Naive B cell (primary cell): Measurements from ENCODE around the gene HNRNPA1. TPM values are rescaled to one million over a fixed set of nuclear protein-coding genes. Genes with fewer than 3 reads are reported as not detected.
"Not testable (repeated sequence)": the region's sequence is repeated elsewhere in the genome, so short reads cannot be mapped to it uniquely, and the experiment has no call there.

ENCODE experiments used
- ATAC-seq, 2 donors: fragments of 150-1000 bp; cut with Tn5 transposase; 2 replicates each; pipeline ENCODE4 v1.10.0; 2021; ENCODE audit warnings: low read depth in 2 of 2, mild to moderate bottlenecking in 2 of 2, moderate library complexity in 2 of 2
- DNase-seq: peaks from one replicate; pipeline ENCODE4 v3.0.0; 2022
- H3K27ac Mint-ChIP-seq, 6 donors: one replicate each; pipeline ENCODE4 v1.8.0; 2020 to 2022; ENCODE audit warnings: mild to moderate bottlenecking in 6 of 6, mixed read lengths in 6 of 6, moderate library complexity in 5 of 6, inconsistent platforms in 2 of 6
- H3K27me3 Mint-ChIP-seq, 3 donors: one replicate each; pipeline ENCODE4 v1.8.0; 2021 to 2022; ENCODE audit warnings: mixed read lengths in 3 of 3, mild to moderate bottlenecking in 1 of 3
- H3K36me3 Mint-ChIP-seq, 2 donors: one replicate each; pipeline ENCODE4 v1.8.0; 2020 to 2022; ENCODE audit warnings: mixed read lengths in 2 of 2, inconsistent platforms in 1 of 2, mild to moderate bottlenecking in 1 of 2
- H3K4me1 Mint-ChIP-seq, 3 donors: one replicate each; pipeline ENCODE4 v1.8.0; 2020 to 2022; ENCODE audit warnings: mixed read lengths in 3 of 3, inconsistent platforms in 1 of 3, mild to moderate bottlenecking in 1 of 3, moderate library complexity in 1 of 3
- H3K4me3 Mint-ChIP-seq, 8 donors: one replicate each; pipeline ENCODE4 v1.8.0; 2020 to 2022; ENCODE audit warnings: mild to moderate bottlenecking in 8 of 8, mixed read lengths in 8 of 8, moderate library complexity in 8 of 8, inconsistent platforms in 2 of 8
- H3K9me3 Mint-ChIP-seq, 7 donors: one replicate each; pipeline ENCODE4 v1.8.0; 2020 to 2022; ENCODE audit warnings: mixed read lengths in 7 of 7, mild to moderate bottlenecking in 5 of 7, inconsistent platforms in 2 of 7, moderate library complexity in 1 of 7
- polyA plus RNA-seq, 6 donors: library from polyadenylated mRNA; unstranded; fragments of 300-500 nt; fragmentation: Illumina TruSeq; gene quantifications; one replicate each; pipeline ENCODE4 v1.2.3, GENCODE V29; 2021; ENCODE audit warnings: low read depth in 6 of 6

Gene HNRNPA1
- polyA plus RNA-seq, 6 donors from 2014 or later: 658 to 830 (median 791) TPM

DNA sequence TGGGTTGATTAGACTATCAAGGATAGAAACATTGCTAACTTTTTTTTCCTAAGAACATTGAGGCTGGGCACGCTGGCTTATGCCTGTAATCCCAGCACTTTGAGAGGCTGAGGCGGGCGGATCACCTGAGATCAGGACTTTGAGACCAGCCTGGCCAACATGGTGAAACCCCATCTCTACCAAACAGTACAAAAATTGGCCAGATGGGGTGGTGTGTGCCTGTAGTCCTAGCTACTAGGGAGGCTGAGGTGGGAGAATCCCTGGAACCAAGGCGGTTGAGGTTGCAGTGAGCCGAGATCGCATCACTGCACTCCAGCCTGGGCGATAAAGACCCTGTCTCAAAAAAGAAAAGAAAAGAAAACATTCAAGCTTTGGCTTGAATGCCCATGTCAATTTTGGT is 31.8 kb downstream of the HNRNPA1 start:
- not testable (repeated sequence) for H3K27ac Mint-ChIP-seq, H3K36me3 Mint-ChIP-seq, H3K9me3 Mint-ChIP-seq, H3K4me1 Mint-ChIP-seq, ATAC-seq, DNase-seq
- Mint-ChIP-seq H3K27me3 (peaks cover 0 to 12% (median 0%) of the 10 kb centered on the region in 3 donors), H3K4me3 (peak overlapping the region in 1 of 8 donors; percentile 25)

DNA sequence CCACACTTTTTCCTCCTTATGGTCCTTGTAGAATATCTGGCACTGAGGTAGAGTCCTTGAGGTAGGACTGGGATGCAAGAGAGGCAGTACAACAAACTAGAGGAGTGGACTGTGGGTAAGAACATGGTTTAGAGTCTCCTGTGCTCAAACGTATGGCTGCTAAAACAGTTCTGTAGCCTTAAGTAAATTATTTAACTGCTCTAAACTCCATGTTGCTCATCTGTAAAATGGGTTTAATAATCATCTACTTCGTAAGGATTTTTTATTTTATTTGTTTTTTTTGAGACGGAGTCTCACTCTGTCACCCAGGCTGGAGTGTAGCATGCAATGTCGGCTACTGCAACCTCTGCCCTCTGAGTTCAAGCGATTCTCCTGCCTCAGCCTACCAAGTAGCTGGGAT is 40.8 kb downstream of the HNRNPA1 start:
- no peaks in the 10 kb centered on the region for H3K9me3 Mint-ChIP-seq
- H3K36me3 Mint-ChIP-seq: no peaks in the 10 kb centered on the region
- no peak for ATAC-seq
- no peak for DNase-seq
- no peaks in the 10 kb centered on the region for H3K27me3 Mint-ChIP-seq
- peaks cover 12 to 23% (median 20%) of the 10 kb centered on the region in 3 donors for H3K4me1 Mint-ChIP-seq
- no peak overlapping the region for H3K27ac Mint-ChIP-seq
- no peak overlapping the region for H3K4me3 Mint-ChIP-seq

DNA sequence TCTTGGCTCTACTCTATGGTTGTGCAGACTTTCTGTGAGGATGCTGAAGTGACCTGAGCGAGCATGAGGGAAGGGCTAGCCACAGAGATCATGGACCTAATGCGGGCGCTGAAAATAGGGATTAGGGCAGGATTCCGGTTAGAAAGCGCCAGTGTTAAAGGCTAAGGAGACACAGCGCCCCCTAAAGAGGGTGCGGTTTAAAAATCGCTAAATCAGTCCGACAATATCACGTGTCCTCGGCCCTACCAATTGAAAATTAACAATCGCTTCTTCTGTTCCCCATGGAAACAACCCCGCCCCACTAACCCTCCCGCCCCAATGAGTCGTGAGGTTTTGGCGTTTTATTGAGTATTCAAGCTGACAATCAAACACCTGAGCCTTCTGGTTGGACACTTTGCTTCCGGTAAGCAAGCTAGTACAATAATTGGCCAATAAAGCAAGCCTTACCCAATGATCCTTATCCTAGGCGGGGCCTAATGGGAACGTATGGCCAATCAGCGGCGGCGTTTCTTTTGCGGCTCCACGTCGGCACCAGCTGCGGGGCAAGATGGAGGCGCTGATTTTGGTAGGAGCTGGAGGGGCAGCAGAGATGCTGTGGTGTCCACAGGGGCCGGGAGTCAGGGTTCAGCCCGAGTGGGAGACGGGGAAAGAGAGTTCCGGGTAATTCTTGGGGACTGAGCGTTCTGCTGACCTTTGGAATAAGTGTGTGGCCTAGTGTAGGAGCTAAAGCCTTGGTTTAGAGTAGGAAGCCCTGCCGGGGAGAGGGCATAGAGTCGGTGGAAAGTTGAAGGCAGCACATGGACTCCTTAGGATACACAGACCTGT is 44.3 kb downstream of the HNRNPA1 start, which contains the start of gene COPZ1:
Gene COPZ1, plus strand, starts transcription at position 515 of the 825 bp plus-strand sequence. Its CDS starts 33 bp downstream, at position 548.
- peak within 1 kb of the TSS; percentile 94 to 100 (median 98) for H3K4me3 Mint-ChIP-seq
- ATAC-seq (peak; percentile 94 to 96), DNase-seq (peak; percentile 93)
- no peaks in the 10 kb centered on the region for H3K36me3 Mint-ChIP-seq
- peaks cover 19 to 32% (median 24%) of the 10 kb centered on the region in 3 donors for H3K4me1 Mint-ChIP-seq
- peak within 1 kb of the TSS; percentile 97 to 99 (median 98) for H3K27ac Mint-ChIP-seq
- H3K27me3 Mint-ChIP-seq: no peaks in the 10 kb centered on the region
- no peaks in the 10 kb centered on the region for H3K9me3 Mint-ChIP-seq

DNA sequence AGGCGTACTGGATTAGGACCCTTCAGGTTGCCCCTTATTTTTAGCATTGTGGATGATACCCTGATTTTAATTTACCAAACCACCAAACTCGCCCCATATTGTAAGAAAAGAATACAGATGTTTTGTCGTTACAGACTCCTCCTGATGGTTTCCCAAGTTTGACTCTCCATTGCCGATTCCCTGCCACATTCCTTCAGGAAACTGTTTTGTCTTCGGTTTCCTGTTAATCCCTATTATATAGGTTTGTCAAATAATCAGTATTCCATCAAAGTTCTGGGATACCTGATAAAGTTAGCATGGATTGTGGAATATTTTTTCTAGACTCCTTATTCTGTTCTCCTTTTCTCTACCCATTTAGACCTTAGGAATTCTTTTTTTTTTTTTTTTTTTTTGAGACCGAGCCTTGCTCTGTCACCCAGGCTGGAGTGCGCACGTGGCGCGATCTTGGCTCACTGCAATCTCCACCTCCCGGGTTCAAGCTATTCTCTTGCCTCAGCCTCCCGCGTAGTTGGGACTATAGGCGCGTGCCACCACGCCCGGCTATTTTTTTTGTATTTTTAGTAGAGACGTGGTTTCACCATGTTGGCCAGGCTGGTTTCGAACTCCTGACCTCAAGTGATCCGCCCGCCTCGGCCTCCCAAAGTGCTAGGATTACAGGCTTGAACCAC is 45.0 kb downstream of the HNRNPA1 start:
- DNase-seq, H3K36me3 Mint-ChIP-seq, H3K9me3 Mint-ChIP-seq, H3K27me3 Mint-ChIP-seq, ATAC-seq: not testable (repeated sequence)
- peak overlapping the region; percentile 94 to 100 (median 98) for H3K4me3 Mint-ChIP-seq
- peak overlapping the region; percentile 97 to 99 (median 98) for H3K27ac Mint-ChIP-seq
- H3K4me1 Mint-ChIP-seq: peaks cover 26 to 38% (median 31%) of the 10 kb centered on the region in 3 donors

DNA sequence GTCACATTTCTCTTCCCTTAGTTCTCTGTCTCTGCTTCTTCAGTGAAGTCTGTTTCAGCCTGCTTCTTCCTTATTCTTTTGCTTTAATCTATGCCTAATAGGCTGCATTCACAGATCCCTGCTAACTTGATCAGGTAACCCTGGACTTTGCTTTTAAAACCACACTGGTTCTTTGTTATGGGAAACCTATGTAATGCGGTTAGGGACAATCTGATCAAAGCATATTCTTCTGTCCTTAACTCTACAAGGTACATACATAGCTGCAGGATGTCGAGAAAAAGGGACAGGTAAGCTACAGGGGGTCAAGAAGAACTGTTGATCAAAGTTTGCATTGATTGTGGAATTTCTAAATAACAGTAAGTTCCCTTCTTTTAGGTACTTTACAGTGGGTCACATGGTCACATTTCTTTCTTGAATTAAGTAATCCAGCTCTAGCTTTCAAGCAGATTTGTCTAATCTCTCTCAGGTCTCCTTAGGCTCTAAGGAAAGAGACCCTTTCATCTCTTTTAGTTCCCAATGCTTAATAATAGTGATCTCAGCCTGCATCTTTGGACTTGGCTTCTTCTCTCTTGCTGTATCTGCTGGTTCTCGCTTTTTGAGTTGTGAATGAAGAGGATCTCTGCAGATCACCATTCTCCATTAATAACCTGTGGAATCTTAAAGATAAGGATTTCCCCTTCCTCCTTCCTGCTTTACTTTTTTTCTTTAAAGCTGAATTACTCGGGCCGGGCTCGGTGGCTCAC is 48.2 kb downstream of the HNRNPA1 start:
- Mint-ChIP-seq H3K4me3 (peak overlapping the region in 1 of 8 donors; percentile 74), H3K27me3 (no peaks in the 10 kb centered on the region), H3K36me3 (no peaks in the 10 kb centered on the region), H3K27ac (peak overlapping the region in 1 of 6 donors; percentile 24), H3K4me1 (peaks cover 28 to 46% (median 35%) of the 10 kb centered on the region in 3 donors), H3K9me3 (no peaks in the 10 kb centered on the region)
- ATAC-seq (no peak), DNase-seq (no peak)

DNA sequence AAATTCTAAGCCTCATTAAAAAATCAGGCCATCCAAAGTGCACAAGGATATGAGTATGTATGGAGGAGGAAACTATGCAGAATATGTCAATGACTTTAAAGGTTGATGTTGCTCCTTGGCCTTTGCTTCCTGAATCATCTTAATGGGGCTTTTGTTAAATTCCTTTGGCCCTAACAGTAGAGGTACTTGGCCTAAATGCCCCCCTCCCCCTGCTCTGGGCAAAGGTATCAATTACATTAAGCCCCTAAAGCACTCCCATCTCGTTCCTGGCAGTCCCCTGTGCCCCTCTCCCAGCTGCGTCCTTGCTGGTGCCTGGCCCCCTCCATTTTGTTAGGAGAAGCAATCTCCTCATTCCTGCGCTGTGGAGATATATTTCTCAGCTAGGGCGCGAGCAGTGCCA is 49.2 kb downstream of the HNRNPA1 start:
- no peaks in the 10 kb centered on the region for H3K9me3 Mint-ChIP-seq
- peaks cover 24 to 37% (median 29%) of the 10 kb centered on the region in 3 donors for H3K4me1 Mint-ChIP-seq

DNA sequence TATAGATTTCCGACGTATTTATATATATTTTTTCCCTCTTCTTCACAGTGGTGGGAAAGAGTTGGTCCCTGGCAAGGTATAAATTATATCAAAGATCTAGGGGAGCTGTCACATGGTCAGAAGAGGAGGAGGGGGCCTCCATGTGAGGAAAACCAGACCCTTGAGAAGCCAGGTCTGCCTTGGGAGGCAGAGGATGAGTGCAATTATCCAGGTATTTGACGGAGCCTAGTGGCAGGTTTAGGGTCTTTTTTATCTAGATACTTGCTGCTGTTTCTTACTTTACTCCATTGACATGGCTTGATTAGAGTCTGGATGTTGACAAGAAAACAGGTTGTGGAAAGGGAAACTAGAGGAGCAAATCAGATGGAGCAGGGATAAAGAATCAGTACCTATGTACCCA is 49.9 kb downstream of the HNRNPA1 start:
- peak overlapping the region in 3 of 6 donors; percentile 6 to 57 (median 52) for H3K27ac Mint-ChIP-seq
- DNase-seq (no peak), ATAC-seq (no peak)
- peaks cover 18 to 35% (median 23%) of the 10 kb centered on the region in 3 donors for H3K4me1 Mint-ChIP-seq
- H3K27me3 Mint-ChIP-seq: no peaks in the 10 kb centered on the region
- no peaks in the 10 kb centered on the region for H3K9me3 Mint-ChIP-seq
- no peaks in the 10 kb centered on the region for H3K36me3 Mint-ChIP-seq
- H3K4me3 Mint-ChIP-seq: peak overlapping the region in 1 of 8 donors; percentile 7

More for the DNA sequence above, 49.2 kb downstream of the HNRNPA1 start:
- H3K36me3 Mint-ChIP-seq: no peaks in the 10 kb centered on the region
- ATAC-seq (no peak), DNase-seq (no peak)
- H3K27me3 Mint-ChIP-seq: no peaks in the 10 kb centered on the region
- peak overlapping the region in 1 of 6 donors; percentile 57 for H3K27ac Mint-ChIP-seq
- no peak overlapping the region for H3K4me3 Mint-ChIP-seq

DNA sequence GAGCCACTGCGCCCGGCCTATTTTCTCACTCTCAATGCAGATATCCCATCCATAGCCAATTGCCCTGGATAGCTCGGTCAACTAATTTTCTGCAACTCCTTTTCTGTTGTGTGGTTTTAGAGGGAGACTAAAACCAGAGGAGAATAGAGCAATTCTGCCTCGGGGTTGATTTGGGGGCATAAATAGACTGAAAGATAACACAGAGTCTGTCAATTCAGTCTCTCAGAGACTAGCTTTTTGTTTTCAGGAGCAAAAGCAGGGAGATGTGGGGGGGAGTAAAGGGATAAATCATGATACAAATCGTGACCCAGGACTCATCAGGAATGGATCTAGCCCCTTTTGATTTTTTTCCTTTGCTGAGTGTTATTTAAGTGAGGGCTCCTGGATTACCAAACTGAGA is 50.9 kb downstream of the HNRNPA1 start:
- ATAC-seq (no peak), DNase-seq (no peak)
- Mint-ChIP-seq H3K9me3 (no peaks in the 10 kb centered on the region), H3K27me3 (no peaks in the 10 kb centered on the region), H3K4me3 (no peak overlapping the region), H3K36me3 (no peaks in the 10 kb centered on the region), H3K27ac (no peak overlapping the region), H3K4me1 (peaks cover 15 to 32% (median 16%) of the 10 kb centered on the region in 3 donors)

DNA sequence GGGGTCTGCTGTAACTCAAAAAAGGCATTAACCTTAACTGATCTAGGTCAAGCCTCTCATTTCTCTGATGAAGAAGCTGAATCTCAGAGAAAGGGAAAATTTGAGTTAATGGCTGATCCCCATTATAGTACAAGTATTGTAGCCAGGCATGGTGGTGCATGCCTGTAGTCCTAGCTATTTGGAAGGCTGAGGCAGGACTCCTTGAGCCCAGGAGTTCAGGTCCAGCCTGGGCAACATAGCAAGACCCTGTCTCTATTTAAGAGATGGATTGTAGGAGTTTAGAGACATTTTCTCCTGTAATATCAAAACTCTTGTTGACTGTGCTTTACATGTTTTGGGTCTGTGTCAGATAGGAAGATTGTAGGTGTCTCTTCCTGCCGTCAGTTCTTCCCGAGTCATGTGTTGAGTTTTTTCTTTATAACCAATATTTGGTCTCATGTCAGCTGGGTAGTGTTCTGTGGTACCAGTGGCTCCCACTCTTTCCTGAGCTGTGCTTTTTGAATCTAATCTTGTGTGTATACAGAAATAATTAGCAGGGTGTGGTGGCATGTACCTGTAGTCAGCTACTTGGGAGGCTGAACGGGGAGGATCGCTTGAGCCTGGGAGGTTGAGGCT is 53.0 kb downstream of the HNRNPA1 start:
- Mint-ChIP-seq H3K27ac (no peak overlapping the region), H3K4me3 (no peak overlapping the region), H3K4me1 (peaks cover 14 to 39% (median 15%) of the 10 kb centered on the region in 3 donors), H3K36me3 (no peaks in the 10 kb centered on the region), H3K27me3 (no peaks in the 10 kb centered on the region), H3K9me3 (no peaks in the 10 kb centered on the region)
- ATAC-seq (no peak), DNase-seq (no peak)

Other genes starting within 250 kb of the HNRNPA1 start
- gene HOXC5, start 247.7 kb upstream of the HNRNPA1 start, polyA plus RNA-seq: not detected
- gene HOXC4, start 226.9 kb upstream of the HNRNPA1 start, polyA plus RNA-seq: 1 to 10 TPM in 1 of 6 donors, under 1 TPM in 4, not detected in 1; 0.17 to 1.0 (median 0.42) TPM
- 10 to 100 TPM; 27.3 to 44.4 (median 35.4) TPM for gene SMUG1, start 91.7 kb upstream of the HNRNPA1 start, polyA plus RNA-seq
- 10 to 100 TPM; 12.3 to 31.8 (median 24.1) TPM for gene CBX5, start 604 bp upstream of the HNRNPA1 start, polyA plus RNA-seq
- 1 to 10 TPM in 3 of 6 donors, under 1 TPM in 2, not detected in 1; 0.51 to 3.6 (median 1.5) TPM for gene NFE2, start 20.3 kb downstream of the HNRNPA1 start, polyA plus RNA-seq
- gene COPZ1, start 44.4 kb downstream of the HNRNPA1 start, polyA plus RNA-seq: 100 to 1,000 TPM; 166 to 227 (median 177) TPM
- gene GPR84, start 83.8 kb downstream of the HNRNPA1 start, polyA plus RNA-seq: not detected
- 10 to 100 TPM in 3 of 6 donors, 1 to 10 TPM in 3; 6.1 to 18.2 (median 10.5) TPM for gene ZNF385A, start 104.0 kb downstream of the HNRNPA1 start, polyA plus RNA-seq
- 1 to 10 TPM in 5 of 6 donors, not detected in 1; 1.7 to 4.6 (median 2.3) TPM for gene ITGA5, start 138.5 kb downstream of the HNRNPA1 start, polyA plus RNA-seq
- gene GTSF1, start 192.9 kb downstream of the HNRNPA1 start, polyA plus RNA-seq: 10 to 100 TPM in 2 of 6 donors, 1 to 10 TPM in 4; 7.9 to 36.6 (median 9.5) TPM
- gene NCKAP1L, start 217.0 kb downstream of the HNRNPA1 start, polyA plus RNA-seq: 100 to 1,000 TPM; 122 to 157 (median 140) TPM